Erythroblast (primary cell): ENCODE data around the gene PPFIA4.

Source experiments
- GATA1 ChIP-seq: IDR thresholded peaks from 2 replicates; pipeline ENCODE4 v1.6.1; 2011; ENCODE audit warnings: low read depth, mild to moderate bottlenecking, control low read depth, low read length, moderate library complexity
- POLR2A ChIP-seq: IDR thresholded peaks from 2 replicates; pipeline ENCODE4 v1.6.1; 2011; ENCODE audit warnings: mild to moderate bottlenecking, low read length

GRCh38 chr1:203090421-203091198 lies 64.3 kb downstream of the PPFIA4 start:
- TF ChIP-seq POLR2A (no peak), GATA1 (no peak)
